ENCODE data around the gene FAR1. TPM values are rescaled to one million over a fixed set of nuclear protein-coding genes. Genes with fewer than 3 reads are reported as not detected.

The FAR1 gene
- total and polyA plus RNA-seq, 2 of the 4 experiments (the other 2 are of a cell fraction), result 35.3 to 119 TPM

DNA sequence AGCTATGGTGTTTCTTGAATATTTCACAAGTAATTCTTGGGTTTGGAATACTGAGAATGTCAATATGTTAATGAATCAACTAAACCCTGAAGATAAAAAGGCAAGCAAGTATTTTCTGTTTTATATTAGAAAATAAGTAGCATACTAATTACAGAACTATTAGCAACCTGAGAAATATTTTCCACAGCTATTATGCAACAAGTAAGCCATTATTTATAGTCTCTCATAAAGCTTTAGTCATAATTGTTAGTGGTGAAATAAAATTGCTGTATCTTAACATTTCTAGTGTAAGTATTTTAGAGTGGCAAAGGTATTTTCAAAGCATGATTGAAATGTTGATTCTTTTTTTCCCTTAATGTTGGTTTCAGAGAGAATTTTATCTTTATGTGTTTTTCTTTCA is 53.3 kb downstream of the FAR1 start:
- Histone ChIP-seq H2AK5ac (ENCODE audit: low read depth, low read length) (no peak overlapping the region), H3K79me1 (ENCODE audit: low read depth in 1 of 2, low read length in 2 of 2) (peaks cover 3 to 8% of the 10 kb centered on the region in 2 experiments; a peak in 2 of 4 replicates), H4K20me1 (ENCODE audit: insufficient read depth, low read length) (no peaks in the 10 kb centered on the region), H3K9me1 (ENCODE audit: insufficient read depth, low read length) (peaks cover 7% of the 10 kb centered on the region; the same call in 1 of the 2 replicates), H3K27ac (ENCODE audit: insufficient read depth, low read length) (no peak overlapping the region), H3K23ac (ENCODE audit: low read depth, low read length) (no peak overlapping the region), H3K9ac (ENCODE audit: low read depth, low read length) (no peak overlapping the region), H2AFZ (replicated peaks; ENCODE audit: low read length, poor library complexity) (no peak overlapping the region), H3K27me3 (ENCODE audit: control insufficient read depth, insufficient read depth, low read length) (no peaks in the 10 kb centered on the region), H3K4me1 (ENCODE audit: control insufficient read depth, insufficient read depth, low read length) (no peaks in the 10 kb centered on the region), H3K9me3 (ENCODE audit: control insufficient read depth, insufficient read depth, low read length) (no peaks in the 10 kb centered on the region), H3K14ac (replicated peaks; ENCODE audit: low read depth, low read length) (no peak overlapping the region), H4K91ac (ENCODE audit: insufficient read depth, low read depth, low read length) (no peak overlapping the region), H3K4me2 (ENCODE audit: low read depth, low read length) (no peak overlapping the region), H3K18ac (ENCODE audit: low read depth, low read length) (no peak overlapping the region), H2BK20ac (ENCODE audit: low read depth, low read length) (no peak overlapping the region), H2AK9ac (replicated peaks; ENCODE audit: low read depth, low read length, poor library complexity) (no peak overlapping the region), H4K5ac (ENCODE audit: low read depth, low read length) (no peak overlapping the region), H4K8ac (ENCODE audit: low read depth in 2 of 2, low read length in 2 of 2) (no peak overlapping the region), H3K36me3 (ENCODE audit: control insufficient read depth, insufficient read depth, low read length) (peaks cover 8% of the 10 kb centered on the region), H2BK120ac (ENCODE audit: low read depth, low read length) (no peak overlapping the region), H3K56ac (ENCODE audit: extremely low read depth, insufficient read depth, low read length) (no peak overlapping the region), H2BK5ac (ENCODE audit: low read depth, low read length, poor library complexity, severe bottlenecking) (no peak overlapping the region), H3K4ac (ENCODE audit: low read depth, low read length) (no peak overlapping the region), H3K4me3 (ENCODE audit: insufficient read depth, low read depth, low read length) (no peak overlapping the region), H2BK15ac (ENCODE audit: low read depth, low read length) (no peak overlapping the region)
- dilution Hi-C loops (cut with HindIII; ENCODE audit: low sequenced_read_pairs, unreplicated experiment), result no loop called here
- intact Hi-C loops (cut with micrococcal nuclease), result no loop called here
- TF ChIP-seq SMC3 (IDR thresholded peaks at IDR 0.05; ENCODE audit: low read depth, low read length) (no peak), RFX5 (IDR thresholded peaks at IDR 0.05; ENCODE audit: low read depth, low read length) (no peak), MAZ (IDR thresholded peaks at IDR 0.05; ENCODE audit: borderline replicate concordance, low read depth, low read length) (no peak), CEBPB (IDR thresholded peaks at IDR 0.05; ENCODE audit: low read depth, low read length) (peak; percentile 73)
- ATAC-seq (ENCODE audit: low read depth) (no peak), DNase-seq (no peak)
- POLR2A ChIA-PET (ENCODE audit: unreplicated experiment), result no interaction called here
- in situ Hi-C loops (cut with MboI; ENCODE audit: low sequenced_read_pairs), result no loop called here
- CTCF ChIA-PET, result interaction anchor here (1.0 kb wide), 1 partner anchor 14 kb away, joined by 4 read pairs; no protein-coding TSS in a partner anchor
- no TSS peak for BruUV-seq (replicated peaks)
